HEK293T (cell line): ENCODE data around the gene SNRPN.

Experiments
- ARNT ChIP-seq: fragments of 450-650 bp; IDR thresholded peaks from 2 replicates; pipeline ENCODE4 v1.6.1; 2017; ENCODE audit warnings: mild to moderate bottlenecking
- BHLHE40 ChIP-seq: fragments of 450-650 bp; IDR thresholded peaks from 2 replicates; pipeline ENCODE4 v1.6.1; 2016; ENCODE audit warnings: mild to moderate bottlenecking, moderate library complexity, borderline replicate concordance
- FOXA1 ChIP-seq: fragments of 450-650 bp; IDR thresholded peaks from 2 replicates; pipeline ENCODE4 v1.6.1; 2016; ENCODE audit warnings: mild to moderate bottlenecking
- FOXK2 ChIP-seq: fragments of 450-650 bp; IDR thresholded peaks from 2 replicates; pipeline ENCODE4 v1.6.1; 2016; ENCODE audit warnings: mild to moderate bottlenecking
- FOXM1 ChIP-seq: fragments of 450-650 bp; IDR thresholded peaks from 2 replicates; pipeline ENCODE4 v1.6.1; 2017; ENCODE audit warnings: mild to moderate bottlenecking, borderline replicate concordance
- HDGF ChIP-seq: fragments of 450-650 bp; IDR thresholded peaks from 2 replicates; pipeline ENCODE4 v1.6.1; 2017; ENCODE audit warnings: antibody characterized with exemption, borderline replicate concordance
- NFRKB ChIP-seq: fragments of 450-650 bp; IDR thresholded peaks from 2 replicates; pipeline ENCODE4 v1.6.1; 2016; ENCODE audit warnings: mild to moderate bottlenecking, moderate library complexity
- SP1 ChIP-seq: fragments of 450-650 bp; IDR thresholded peaks from 2 replicates; pipeline ENCODE4 v1.6.1; 2017
- SUZ12 ChIP-seq: fragments of 450-650 bp; IDR thresholded peaks from 2 replicates; pipeline ENCODE4 v1.6.1; 2016; ENCODE audit warnings: mild to moderate bottlenecking
- TARDBP ChIP-seq: fragments of 450-650 bp; IDR thresholded peaks from 2 replicates; pipeline ENCODE4 v1.6.1; 2016
- ZNF384 ChIP-seq: fragments of 450-650 bp; IDR thresholded peaks from 2 replicates; pipeline ENCODE4 v1.6.1; 2016
- TF ChIP-seq, protein P1 (sequence below): fragments of 450-650 bp; IDR thresholded peaks from 2 replicates; pipeline ENCODE4 v1.6.1; 2016

DNA sequence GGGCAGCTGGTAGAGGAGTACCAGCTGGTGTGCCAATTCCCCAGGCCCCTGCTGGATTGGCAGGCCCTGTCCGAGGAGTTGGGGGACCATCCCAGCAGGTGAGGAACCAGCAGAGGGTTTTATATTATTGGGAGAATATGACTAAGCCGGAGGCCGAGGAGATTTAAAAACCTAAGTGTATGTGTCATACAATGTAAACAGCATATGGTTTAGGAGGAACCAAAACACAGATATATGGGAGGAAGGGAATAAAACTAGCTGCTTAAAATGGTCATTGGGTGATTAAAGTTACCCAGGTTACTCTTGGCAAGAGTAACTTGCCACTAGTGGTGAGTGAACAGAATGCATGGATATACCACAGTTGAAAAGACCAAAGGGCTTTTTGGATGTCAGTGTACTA lies 22.1 kb downstream of the SNRPN start:
- TF ChIP-seq TARDBP = no peak
- TF ChIP-seq HDGF = no peak
- TF ChIP-seq FOXA1 = no peak
- TF ChIP-seq ARNT = no peak
- no peak for TF ChIP-seq FOXK2
- no peak for TF ChIP-seq NFRKB
- TF ChIP-seq FOXM1 = no peak
- TF ChIP-seq, protein P1, sequence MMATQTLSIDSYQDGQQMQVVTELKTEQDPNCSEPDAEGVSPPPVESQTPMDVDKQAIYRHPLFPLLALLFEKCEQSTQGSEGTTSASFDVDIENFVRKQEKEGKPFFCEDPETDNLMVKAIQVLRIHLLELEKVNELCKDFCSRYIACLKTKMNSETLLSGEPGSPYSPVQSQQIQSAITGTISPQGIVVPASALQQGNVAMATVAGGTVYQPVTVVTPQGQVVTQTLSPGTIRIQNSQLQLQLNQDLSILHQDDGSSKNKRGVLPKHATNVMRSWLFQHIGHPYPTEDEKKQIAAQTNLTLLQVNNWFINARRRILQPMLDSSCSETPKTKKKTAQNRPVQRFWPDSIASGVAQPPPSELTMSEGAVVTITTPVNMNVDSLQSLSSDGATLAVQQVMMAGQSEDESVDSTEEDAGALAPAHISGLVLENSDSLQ = no peak
- TF ChIP-seq SUZ12 = no peak
- no peak for TF ChIP-seq ZNF384
- no peak for TF ChIP-seq BHLHE40
- no peak for TF ChIP-seq SP1
